Fibroblast of skin of right quadriceps (primary cell): ENCODE measurements around the gene ADGRL2.

Experiments used
- DNase-seq: peaks from one replicate; pipeline ENCODE4 v3.0.0-alpha.2; 2013

The ADGRL2 gene

GRCh38 chr1:82001345-82001744 lies 200.6 kb downstream of the ADGRL2 start:
- DNase-seq = no peak

GRCh38 chr1:82007804-82008203 lies 207.1 kb downstream of the ADGRL2 start:
- no peak for DNase-seq

- DNase-seq = no peak
Observed at GRCh38 chr1:82013702-82014101, 213.0 kb downstream of the ADGRL2 start.

GRCh38 chr1:82015444-82015843 lies 214.7 kb downstream of the ADGRL2 start:
- DNase-seq = no peak

- DNase-seq = no peak
Observed at GRCh38 chr1:82018319-82018718, 217.6 kb downstream of the ADGRL2 start.

- no peak for DNase-seq
Observed at GRCh38 chr1:82019508-82019907, 218.8 kb downstream of the ADGRL2 start.

GRCh38 chr1:82030830-82031229 lies 230.1 kb downstream of the ADGRL2 start:
- DNase-seq = no peak

GRCh38 chr1:82032068-82032467 lies 231.3 kb downstream of the ADGRL2 start:
- DNase-seq = no peak

GRCh38 chr1:82034812-82035211 lies 234.1 kb downstream of the ADGRL2 start:
- DNase-seq = no peak
